OCI-M2 (cell line): Measurements from ENCODE around the gene OPA1.

Source experiments
- DNase-seq: peaks from one replicate; lab custom pipeline; 2025; ENCODE audit not compliant: unreplicated experiment; lab: John Stamatoyannopoulos, UW

OPA1 gene

GRCh38 chr3:193732391-193732790 lies 139.4 kb downstream of the OPA1 start:
- DNase-seq, result no peak

GRCh38 chr3:193732827-193733226 lies 139.8 kb downstream of the OPA1 start:
- no peak for DNase-seq

- DNase-seq, result no peak
Measured at GRCh38 chr3:193734737-193735366, 141.8 kb downstream of the OPA1 start.

GRCh38 chr3:193735850-193736249 lies 142.8 kb downstream of the OPA1 start:
- DNase-seq, result no peak

GRCh38 chr3:193736616-193737015 lies 143.6 kb downstream of the OPA1 start:
- no peak for DNase-seq

GRCh38 chr3:193737191-193737751 lies 144.3 kb downstream of the OPA1 start:
- DNase-seq, result no peak

- no peak for DNase-seq
Measured at GRCh38 chr3:193742628-193743027, 149.6 kb downstream of the OPA1 start.

- DNase-seq, result no peak
Measured at GRCh38 chr3:193743702-193744047, 150.7 kb downstream of the OPA1 start.

- DNase-seq, result no peak
Measured at GRCh38 chr3:193744048-193744821, 151.2 kb downstream of the OPA1 start.

GRCh38 chr3:193744822-193745684 lies 152.0 kb downstream of the OPA1 start:
- no peak for DNase-seq

GRCh38 chr3:193746832-193747231 lies 153.8 kb downstream of the OPA1 start:
- no peak for DNase-seq
